GM06990 (cell line): ENCODE results near the gene PTPRE.

ENCODE experiments used
- DNase-seq: peaks from one replicate; pipeline ENCODE4 v3.0.0-alpha.2; 2011; ENCODE audit not compliant: insufficient read length; ENCODE audit errors: extremely low read depth
- H3K27me3 ChIP-seq: replicated peaks from 2 replicates; pipeline ENCODE4 v1.6.0; 2011; ENCODE audit warnings: low read length; ENCODE audit not compliant: control insufficient read depth, insufficient read depth
- H3K36me3 ChIP-seq: 2 replicates; pipeline ENCODE4 v1.5.1; 2011; ENCODE audit warnings: low read length; ENCODE audit not compliant: control insufficient read depth, insufficient read depth
- H3K4me3 ChIP-seq: replicated peaks from 2 replicates; pipeline ENCODE4 v1.5.1; 2011; ENCODE audit warnings: low read depth, mild to moderate bottlenecking, control low read depth, low read length
- CTCF ChIP-seq: IDR thresholded peaks from 2 replicates; pipeline ENCODE4 v1.5.1; 2011; ENCODE audit warnings: low read length, control low read depth, mild to moderate bottlenecking, inconsistent platforms; ENCODE audit not compliant: insufficient read depth, poor library complexity, severe bottlenecking

Gene PTPRE

GRCh38 chr10:128042131-128042610 lies 135.3 kb downstream of the PTPRE start:
- Histone ChIP-seq H3K27me3 (peaks cover 3% of the 10 kb centered on the region), H3K36me3 (no peaks in the 10 kb centered on the region), H3K4me3 (no peak overlapping the region)
- TF ChIP-seq CTCF = no peak
- no peak for DNase-seq

GRCh38 chr10:128043259-128044045 lies 136.5 kb downstream of the PTPRE start:
- no peak for DNase-seq
- no peaks in the 10 kb centered on the region for H3K36me3 ChIP-seq
- H3K27me3 ChIP-seq = peaks cover 3% of the 10 kb centered on the region
- no peak overlapping the region for H3K4me3 ChIP-seq
- TF ChIP-seq CTCF = no peak

- Histone ChIP-seq H3K27me3 (peaks cover 3% of the 10 kb centered on the region), H3K36me3 (no peaks in the 10 kb centered on the region), H3K4me3 (no peak overlapping the region)
- DNase-seq = no peak
- TF ChIP-seq CTCF = no peak
Measured at GRCh38 chr10:128044186-128044585, 137.3 kb downstream of the PTPRE start.

- Histone ChIP-seq H3K36me3 (no peaks in the 10 kb centered on the region; the same call in 1 of the 2 replicates), H3K4me3 (no peak overlapping the region), H3K27me3 (peaks cover under 1% of the 10 kb centered on the region; the same call in 1 of the 2 replicates)
- no peak for DNase-seq
- no peak for TF ChIP-seq CTCF
Measured at GRCh38 chr10:128044961-128045832, 138.3 kb downstream of the PTPRE start.

- no peak for DNase-seq
- no peak for TF ChIP-seq CTCF
- Histone ChIP-seq H3K36me3 (no peaks in the 10 kb centered on the region; the same call in 1 of the 2 replicates), H3K27me3 (no peaks in the 10 kb centered on the region; the same call in 1 of the 2 replicates), H3K4me3 (no peak overlapping the region)
Measured at GRCh38 chr10:128045833-128046120, 138.9 kb downstream of the PTPRE start.
